Measurements from ENCODE around the gene CEP250. TPM values are rescaled to one million over a fixed set of nuclear protein-coding genes. Genes with fewer than 3 reads are reported as not detected.
A peak's percentile ranks its signal among the peaks of the same experiment; 100 is the strongest.

The CEP250 gene
- total RNA-seq, 1 experiment from 2014 or later, result 41.0 TPM

DNA sequence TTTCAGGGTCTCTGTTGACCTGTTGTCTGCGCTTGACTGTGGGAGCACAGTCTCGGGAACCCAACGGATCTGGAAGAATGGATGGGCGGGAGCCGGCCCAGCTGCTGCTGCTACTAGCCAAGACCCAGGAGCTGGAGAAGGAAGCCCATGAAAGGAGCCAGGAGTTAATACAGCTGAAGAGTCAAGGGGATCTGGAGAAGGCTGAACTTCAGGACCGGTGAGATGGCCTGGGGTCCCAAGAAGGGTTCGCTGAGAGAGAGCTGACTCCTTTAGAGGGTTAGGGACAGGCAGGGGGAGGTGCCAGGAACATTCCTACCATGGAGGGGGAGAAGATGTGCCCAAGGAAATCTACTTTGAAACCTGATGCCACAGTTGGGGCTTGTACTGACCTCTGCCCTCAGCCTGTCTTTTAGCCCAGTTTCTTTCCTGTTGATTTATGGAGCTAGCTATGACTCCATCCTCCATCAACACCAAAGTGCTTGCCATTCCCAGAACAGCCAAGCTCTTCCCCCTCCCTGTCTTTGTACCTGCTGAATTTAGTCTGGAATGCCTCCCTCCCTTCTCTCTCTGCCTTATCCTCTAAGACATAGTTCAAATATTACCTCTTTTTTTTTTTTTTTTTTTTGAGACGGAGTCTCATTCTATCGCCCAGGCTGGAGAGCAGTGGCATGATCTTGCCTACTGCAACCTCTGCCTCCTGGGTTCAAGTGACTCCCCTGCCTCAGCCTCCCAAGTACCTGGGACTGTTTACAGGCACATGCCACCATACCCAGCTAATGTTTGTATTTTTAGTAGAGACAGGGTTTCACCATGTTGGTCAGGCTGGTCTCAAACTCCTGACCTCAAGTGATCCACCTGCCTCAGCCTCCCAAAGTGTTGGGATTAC lies 12.2 kb downstream of the CEP250 start:
- H3K36me3 Mint-ChIP-seq (ENCODE audit: insufficient read depth, unreplicated experiment), result peaks cover 94% of the 10 kb centered on the region
- intact Hi-C loops (cut with micrococcal nuclease), result no loop called here
- DNase-seq (ENCODE audit: unreplicated experiment), result peak; percentile 51
- peak overlapping the region; percentile 81 for H3K27ac Mint-ChIP-seq (ENCODE audit: low read depth, unreplicated experiment)
- TF ChIP-seq CTCF (IDR thresholded peaks at IDR 0.05; ENCODE audit: unreplicated experiment), result no peak
- H3K4me1 Mint-ChIP-seq (ENCODE audit: insufficient read depth, unreplicated experiment), result peaks cover 8% of the 10 kb centered on the region
- H3K9me3 Mint-ChIP-seq (ENCODE audit: unreplicated experiment), result no peaks in the 10 kb centered on the region
- no peak overlapping the region for H3K4me3 Mint-ChIP-seq (ENCODE audit: unreplicated experiment)
- CTCF ChIA-PET, result interaction anchor here (0.6 to 1.5 kb wide), 3 partner anchors 11 to 232 kb away, joined by 3 to 4 read pairs (median 3); partner anchors contain the start of gene ROMO1
- POLR2A ChIA-PET, result interaction anchor here (0.6 kb wide), 3 partner anchors 8 to 475 kb away, joined by 3 read pairs; partner anchors contain the start of gene RBM39
- no peaks in the 10 kb centered on the region for H3K27me3 Mint-ChIP-seq (ENCODE audit: insufficient read depth, unreplicated experiment)
- no TSS peak for BruUV-seq (replicated peaks)

DNA sequence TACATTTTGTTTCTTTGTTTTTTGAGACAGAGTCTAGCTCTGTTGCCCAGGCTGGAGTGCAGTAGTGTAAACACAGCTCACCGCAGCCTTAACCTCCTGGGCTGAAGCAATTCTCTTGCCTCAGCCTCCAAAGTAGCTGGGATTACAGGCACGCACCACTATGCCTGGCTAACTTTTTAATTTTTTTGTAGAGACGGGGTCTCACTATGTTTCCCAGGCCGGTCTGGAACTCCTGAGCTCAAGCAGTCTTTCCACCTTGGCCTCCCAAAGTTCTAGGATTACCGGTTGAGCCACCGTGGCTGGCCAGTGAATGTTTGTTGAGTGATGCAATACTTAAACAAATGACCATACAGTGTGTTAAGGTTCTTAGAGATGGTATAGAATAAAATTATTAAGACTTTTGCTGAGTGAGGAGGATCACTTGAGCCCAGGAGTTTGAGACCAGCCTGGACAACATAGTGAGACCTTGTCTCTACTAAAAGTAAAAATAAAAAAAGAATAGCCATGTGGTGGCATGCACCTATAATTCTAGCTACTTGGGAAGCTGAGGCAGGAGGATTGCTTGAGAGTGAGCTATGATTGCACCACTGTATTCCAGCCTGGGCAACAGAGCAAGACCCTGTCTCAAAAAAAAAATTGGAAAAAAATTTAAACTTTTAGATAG lies 13.4 kb downstream of the CEP250 start:
- no TSS peak for BruUV-seq (replicated peaks)

DNA sequence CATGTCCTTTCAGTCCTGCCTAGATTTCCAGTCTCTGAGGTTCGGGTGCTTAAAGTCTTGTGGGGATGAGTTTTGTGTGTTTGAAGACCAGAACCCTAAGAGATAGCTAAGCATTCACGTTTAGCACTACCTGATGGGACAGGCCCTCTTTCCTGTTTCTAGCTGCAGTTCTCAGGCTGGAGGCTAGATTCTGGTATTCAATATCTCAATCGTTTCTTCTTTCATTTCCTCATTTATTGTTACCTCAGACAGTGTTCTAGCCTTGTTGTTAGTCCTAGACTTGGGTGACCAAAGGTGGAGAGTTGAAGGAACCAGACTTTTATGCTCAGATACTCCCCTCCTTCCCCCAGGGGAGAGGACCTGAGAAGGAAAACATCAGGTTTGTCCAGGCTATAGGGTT lies 16.8 kb downstream of the CEP250 start:
- ChIA-PET CTCF (interaction anchor here (2.0 kb wide), 1 partner anchor 10 kb away, joined by 8 read pairs; no protein-coding TSS in a partner anchor), POLR2A (interaction anchor here (0.7 kb wide), 1 partner anchor 169 kb away, joined by 3 read pairs; no protein-coding TSS in a partner anchor)
- TF ChIP-seq CTCF (IDR thresholded peaks at IDR 0.05; ENCODE audit: unreplicated experiment), result no peak
- H3K4me1 Mint-ChIP-seq (ENCODE audit: insufficient read depth, unreplicated experiment), result peaks cover 7% of the 10 kb centered on the region
- no peak for DNase-seq (ENCODE audit: unreplicated experiment)
- H3K27me3 Mint-ChIP-seq (ENCODE audit: insufficient read depth, unreplicated experiment), result no peaks in the 10 kb centered on the region
- H3K36me3 Mint-ChIP-seq (ENCODE audit: insufficient read depth, unreplicated experiment), result peaks cover 61% of the 10 kb centered on the region
- BruUV-seq (replicated peaks), result no TSS peak
- no peak overlapping the region for H3K27ac Mint-ChIP-seq (ENCODE audit: low read depth, unreplicated experiment)
- H3K9me3 Mint-ChIP-seq (ENCODE audit: unreplicated experiment), result no peaks in the 10 kb centered on the region
- intact Hi-C loops (cut with micrococcal nuclease), result no loop called here
- H3K4me3 Mint-ChIP-seq (ENCODE audit: unreplicated experiment), result no peak overlapping the region

More for the DNA sequence above, 13.4 kb downstream of the CEP250 start:
- H3K27me3 Mint-ChIP-seq (ENCODE audit: insufficient read depth, unreplicated experiment), result no peaks in the 10 kb centered on the region
- no peaks in the 10 kb centered on the region for H3K9me3 Mint-ChIP-seq (ENCODE audit: unreplicated experiment)
- no peak overlapping the region for H3K4me3 Mint-ChIP-seq (ENCODE audit: unreplicated experiment)
- peaks cover 94% of the 10 kb centered on the region for H3K36me3 Mint-ChIP-seq (ENCODE audit: insufficient read depth, unreplicated experiment)
- no peak overlapping the region for H3K27ac Mint-ChIP-seq (ENCODE audit: low read depth, unreplicated experiment)
- intact Hi-C loops (cut with micrococcal nuclease), result no loop called here
- POLR2A ChIA-PET, result interaction anchor here (2.1 to 2.9 kb wide), 2 partner anchors 10 to 14 kb away, joined by 6 to 15 read pairs; partner anchors contain the start of gene CEP250
- no peak for TF ChIP-seq CTCF (IDR thresholded peaks at IDR 0.05; ENCODE audit: unreplicated experiment)
- H3K4me1 Mint-ChIP-seq (ENCODE audit: insufficient read depth, unreplicated experiment), result peaks cover 8% of the 10 kb centered on the region
- CTCF ChIA-PET, result interaction anchor here (0.5 to 1.4 kb wide), 7 partner anchors 11 to 228 kb away, joined by 3 to 4 read pairs (median 3); no protein-coding TSS in a partner anchor
- no peak for DNase-seq (ENCODE audit: unreplicated experiment)

DNA sequence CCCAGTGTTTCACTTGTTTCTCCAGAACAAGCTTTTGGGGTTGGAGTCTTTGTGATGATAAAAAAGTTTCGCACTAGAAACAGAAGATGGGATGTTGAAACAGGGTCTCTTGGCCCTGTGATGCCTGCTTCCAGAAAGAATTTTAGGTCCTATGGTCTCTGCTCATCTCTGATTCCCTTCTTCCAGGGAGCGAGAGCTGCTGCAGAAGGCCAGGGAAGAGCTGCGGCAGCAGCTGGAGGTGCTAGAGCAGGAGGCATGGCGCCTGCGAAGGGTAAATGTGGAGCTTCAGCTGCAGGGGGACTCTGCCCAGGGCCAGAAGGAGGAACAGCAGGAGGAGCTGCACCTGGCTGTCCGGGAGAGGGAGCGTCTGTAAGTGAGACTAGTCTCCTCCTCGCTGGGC lies 18.3 kb downstream of the CEP250 start:
- POLR2A ChIA-PET, result interaction anchor here (0.7 kb wide), 1 partner anchor 16 kb away, joined by 3 read pairs; no protein-coding TSS in a partner anchor

More for the DNA sequence above, 18.3 kb downstream of the CEP250 start:
- Mint-ChIP-seq H3K4me3 (ENCODE audit: unreplicated experiment) (no peak overlapping the region), H3K27me3 (ENCODE audit: insufficient read depth, unreplicated experiment) (no peaks in the 10 kb centered on the region), H3K27ac (ENCODE audit: low read depth, unreplicated experiment) (no peak overlapping the region), H3K36me3 (ENCODE audit: insufficient read depth, unreplicated experiment) (peaks cover 46% of the 10 kb centered on the region), H3K9me3 (ENCODE audit: unreplicated experiment) (no peaks in the 10 kb centered on the region), H3K4me1 (ENCODE audit: insufficient read depth, unreplicated experiment) (no peaks in the 10 kb centered on the region)
- BruUV-seq (replicated peaks), result no TSS peak
- CTCF ChIA-PET, result interaction anchor here (0.6 to 4.6 kb wide), 5 partner anchors 10 to 221 kb away, joined by 3 to 30 read pairs (median 4); partner anchors contain the start of gene CEP250
- no peak for DNase-seq (ENCODE audit: unreplicated experiment)
- TF ChIP-seq CTCF (IDR thresholded peaks at IDR 0.05; ENCODE audit: unreplicated experiment), result no peak
- intact Hi-C loops (cut with micrococcal nuclease), result no loop called here

Measured in MCF 10A (cell line).